Hippocampal formation (tissue), 2 donors: ENCODE data around the gene AACS.

Experiments
- DNase-seq, 2 donors: peaks; one replicate each; lab custom pipeline; 2025; lab: John Stamatoyannopoulos, UW

Gene AACS

DNA sequence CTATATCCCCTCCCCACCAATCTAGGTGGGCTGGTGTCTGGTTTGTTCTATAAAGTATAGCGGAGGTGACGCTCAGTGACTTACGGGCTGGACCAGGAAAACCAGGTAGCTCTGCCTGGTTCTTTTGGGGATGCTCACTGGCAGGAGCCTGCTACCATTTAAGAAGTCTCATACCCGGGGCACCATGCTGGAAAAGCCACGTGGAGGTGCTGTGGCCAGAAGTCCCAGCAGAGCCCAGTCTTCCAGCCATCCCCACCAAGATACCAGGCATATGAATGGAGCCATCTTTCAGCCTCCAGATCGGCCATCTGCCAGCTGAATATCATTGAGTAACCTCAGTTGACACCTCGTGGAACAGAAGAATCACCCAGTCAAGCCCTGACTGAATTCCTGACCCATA is 87.2 kb downstream of the AACS start:
- DNase-seq = no peak

GRCh38 chr12:125155366-125155765 is 90.1 kb downstream of the AACS start:
- DNase-seq = no peak

- no peak for DNase-seq
Measured at GRCh38 chr12:125157177-125157576, 91.9 kb downstream of the AACS start.

GRCh38 chr12:125159702-125160101 is 94.5 kb downstream of the AACS start:
- DNase-seq = no peak

GRCh38 chr12:125160281-125160955 is 95.2 kb downstream of the AACS start:
- no peak for DNase-seq

DNA sequence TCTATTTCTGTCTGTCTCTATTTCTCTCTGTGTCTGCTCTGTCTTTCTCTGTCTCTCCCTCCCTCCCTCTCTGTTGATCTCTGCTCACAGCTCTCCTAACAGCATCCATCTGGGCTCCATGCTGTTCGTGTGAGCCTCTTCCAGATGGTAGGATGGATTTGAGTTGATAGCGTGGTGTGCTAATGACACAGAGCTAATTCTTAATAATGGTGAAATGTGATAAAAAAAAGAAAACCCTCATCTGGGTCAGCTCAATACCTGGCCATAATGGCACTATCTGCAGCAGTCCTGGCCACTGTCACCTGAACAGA is 96.4 kb downstream of the AACS start:
- DNase-seq = no peak

DNA sequence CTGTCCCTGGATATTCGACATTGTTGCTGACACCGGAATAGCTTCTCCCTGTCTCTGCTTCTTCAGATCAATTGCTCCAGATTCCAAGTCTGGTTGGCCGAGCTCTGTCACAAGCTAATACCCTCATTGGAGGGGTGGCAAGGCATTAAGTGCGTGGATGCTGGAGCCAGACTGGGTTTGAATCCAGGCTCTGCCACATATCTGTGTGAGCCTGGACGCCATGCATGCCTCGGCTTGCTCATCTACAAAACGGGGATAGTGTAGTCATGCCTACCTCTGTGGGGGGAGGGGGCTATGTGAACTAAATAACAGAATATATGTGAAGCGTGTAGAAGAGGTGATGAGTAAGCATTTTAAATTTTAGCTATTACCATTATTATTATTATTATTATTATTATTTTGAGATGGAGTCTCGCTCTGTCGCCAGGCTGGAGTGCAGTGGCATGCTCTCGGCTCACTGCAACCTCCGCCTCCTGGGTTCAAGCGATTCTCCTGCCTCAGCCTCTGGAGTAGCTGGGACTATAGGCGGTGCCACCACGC is 97.3 kb downstream of the AACS start:
- no peak for DNase-seq

- DNase-seq = no peak
Measured at GRCh38 chr12:125163148-125163547, 97.9 kb downstream of the AACS start.

DNA sequence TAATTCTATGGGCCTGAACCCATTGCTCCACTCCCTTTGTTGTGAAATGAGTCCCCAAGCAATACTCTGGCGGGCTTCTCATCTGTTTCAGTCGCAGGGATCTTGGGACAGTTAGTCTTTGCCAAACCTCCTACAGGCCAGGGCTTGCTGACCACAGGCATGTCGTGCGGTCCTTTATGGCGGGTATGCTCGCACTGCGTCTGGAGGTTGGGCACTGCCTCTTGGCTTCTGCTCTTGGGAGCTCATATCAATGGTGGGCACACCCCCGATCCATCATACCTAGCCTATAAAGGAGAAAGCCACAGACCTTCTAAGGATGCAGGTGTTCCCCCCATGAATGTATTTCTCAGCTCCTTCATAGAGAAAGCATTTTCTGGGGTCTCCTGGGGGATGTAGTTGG is 99.3 kb downstream of the AACS start:
- DNase-seq = no peak

- DNase-seq = no peak
Measured at GRCh38 chr12:125166041-125166440, 100.8 kb downstream of the AACS start.

GRCh38 chr12:125167658-125168057 is 102.4 kb downstream of the AACS start:
- no peak for DNase-seq

DNA sequence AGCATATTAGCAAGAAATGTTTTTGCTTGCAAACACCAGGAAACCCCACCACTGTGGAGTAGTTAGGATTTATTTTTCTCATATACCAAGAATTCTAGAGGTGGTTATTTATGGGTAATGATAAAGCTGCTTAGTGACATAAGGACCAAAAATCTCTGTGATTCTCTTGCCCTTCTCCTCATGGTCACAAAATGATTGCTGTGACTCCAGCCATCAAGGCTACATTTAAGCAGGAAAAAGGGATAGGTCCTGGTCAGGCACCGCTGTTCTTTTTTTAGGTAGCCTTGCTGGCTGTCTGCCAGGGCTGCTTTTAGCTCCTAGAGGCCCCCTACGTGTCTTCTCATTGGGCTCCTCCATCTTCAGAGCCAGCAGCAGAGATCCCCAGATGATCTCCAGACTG is 104.2 kb downstream of the AACS start:
- no peak for DNase-seq

GRCh38 chr12:125169870-125170269 is 104.6 kb downstream of the AACS start:
- no peak for DNase-seq

GRCh38 chr12:125171267-125171666 is 106.0 kb downstream of the AACS start:
- DNase-seq = no peak

DNA sequence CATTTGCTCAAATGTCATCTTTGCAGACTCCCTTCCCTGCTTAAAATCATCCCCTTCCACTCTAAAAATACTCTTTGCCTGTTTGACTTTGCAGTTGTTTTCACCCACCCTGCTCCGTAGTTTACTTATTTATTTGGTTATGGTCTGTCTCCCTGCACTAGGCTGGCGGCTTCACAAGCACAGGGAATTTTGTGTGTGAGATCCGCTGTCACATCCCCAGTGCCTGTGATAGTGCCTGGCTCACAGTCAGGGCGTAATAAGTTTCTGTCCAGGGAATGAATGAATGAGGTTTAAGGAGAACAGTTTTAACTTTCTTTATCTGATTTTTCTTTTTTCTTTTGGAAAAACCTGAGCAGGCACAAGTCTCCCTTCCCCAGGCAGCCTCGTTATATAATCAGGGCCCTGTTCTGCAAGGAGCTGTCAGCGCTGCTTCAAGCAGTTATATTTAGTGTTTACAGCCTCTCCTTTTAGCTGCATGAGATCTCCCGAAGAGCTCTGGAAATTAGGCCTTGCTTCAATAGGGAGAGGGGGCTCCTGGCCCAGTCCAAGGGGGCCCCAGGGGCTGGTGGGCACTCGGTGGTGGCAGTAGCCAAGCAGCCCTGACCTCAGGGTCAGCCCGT is 107.1 kb downstream of the AACS start:
- DNase-seq = no peak

GRCh38 chr12:125175576-125175975 is 110.3 kb downstream of the AACS start:
- DNase-seq = no peak

- DNase-seq = no peak
Measured at GRCh38 chr12:125178222-125178621, 113.0 kb downstream of the AACS start.

GRCh38 chr12:125180144-125180543 is 114.9 kb downstream of the AACS start:
- DNase-seq = no peak

DNA sequence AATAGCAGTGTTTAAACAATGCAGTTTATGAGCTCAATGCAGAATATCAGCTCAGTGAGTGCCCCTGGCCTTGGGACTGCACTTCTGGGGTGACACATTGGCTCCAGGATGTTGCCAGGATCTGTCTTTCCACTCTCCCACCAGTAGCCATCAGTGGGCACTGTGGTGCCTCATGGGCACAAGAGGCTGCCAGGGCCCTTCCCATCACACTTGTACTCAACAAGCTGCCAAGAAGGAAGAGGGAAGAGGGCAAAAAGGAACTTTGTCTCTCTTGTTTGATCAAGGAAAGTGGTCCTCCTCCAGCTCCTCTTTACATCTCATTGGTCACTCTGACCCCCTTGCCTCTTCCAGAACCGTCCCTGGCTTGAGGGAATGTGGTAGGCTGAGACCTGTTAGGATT is 115.9 kb downstream of the AACS start:
- DNase-seq = no peak

DNA sequence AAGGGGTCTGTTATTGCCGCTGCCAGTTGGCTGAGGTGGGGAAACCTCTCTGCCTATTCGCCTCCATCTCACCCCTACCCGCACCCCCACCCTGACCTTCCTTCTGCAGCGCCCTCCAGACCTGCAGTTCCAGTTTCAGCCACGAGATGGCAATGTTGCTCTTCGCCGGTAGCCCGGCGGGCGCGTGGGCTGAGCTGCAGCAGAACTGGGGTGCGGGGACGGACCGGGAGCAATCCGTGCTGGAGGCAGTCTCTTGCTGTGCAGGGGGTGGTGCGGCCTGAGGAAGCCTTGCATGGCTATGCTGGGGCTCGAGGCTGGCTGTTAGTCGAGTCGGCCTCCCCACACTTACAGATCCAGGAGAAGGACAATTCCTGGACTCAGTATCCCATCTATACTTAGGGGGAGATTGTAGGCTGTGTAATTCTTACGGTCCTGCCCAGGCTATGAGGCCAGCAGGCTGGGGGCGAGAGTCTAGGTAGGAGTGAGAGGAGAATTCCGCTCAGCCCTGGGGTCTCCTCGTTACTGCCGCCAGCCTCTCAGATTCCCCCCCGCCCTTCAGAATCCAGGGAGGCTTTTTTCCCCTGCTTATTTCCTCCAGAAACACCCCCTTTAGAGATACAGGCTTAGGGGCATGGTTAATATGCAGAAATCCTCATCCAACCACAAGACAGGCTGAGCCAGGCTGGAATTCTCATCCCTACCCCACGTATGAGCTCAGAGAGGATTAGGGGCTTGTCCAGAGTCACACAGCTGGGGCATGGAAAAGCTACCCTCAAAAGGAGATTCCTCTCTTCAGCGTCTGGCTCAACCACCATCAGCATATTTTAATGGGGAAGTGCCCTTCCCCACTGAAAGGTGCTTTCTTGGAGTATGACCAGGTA is 118.2 kb downstream of the AACS start:
- DNase-seq = peak; percentile 74 to 81

DNA sequence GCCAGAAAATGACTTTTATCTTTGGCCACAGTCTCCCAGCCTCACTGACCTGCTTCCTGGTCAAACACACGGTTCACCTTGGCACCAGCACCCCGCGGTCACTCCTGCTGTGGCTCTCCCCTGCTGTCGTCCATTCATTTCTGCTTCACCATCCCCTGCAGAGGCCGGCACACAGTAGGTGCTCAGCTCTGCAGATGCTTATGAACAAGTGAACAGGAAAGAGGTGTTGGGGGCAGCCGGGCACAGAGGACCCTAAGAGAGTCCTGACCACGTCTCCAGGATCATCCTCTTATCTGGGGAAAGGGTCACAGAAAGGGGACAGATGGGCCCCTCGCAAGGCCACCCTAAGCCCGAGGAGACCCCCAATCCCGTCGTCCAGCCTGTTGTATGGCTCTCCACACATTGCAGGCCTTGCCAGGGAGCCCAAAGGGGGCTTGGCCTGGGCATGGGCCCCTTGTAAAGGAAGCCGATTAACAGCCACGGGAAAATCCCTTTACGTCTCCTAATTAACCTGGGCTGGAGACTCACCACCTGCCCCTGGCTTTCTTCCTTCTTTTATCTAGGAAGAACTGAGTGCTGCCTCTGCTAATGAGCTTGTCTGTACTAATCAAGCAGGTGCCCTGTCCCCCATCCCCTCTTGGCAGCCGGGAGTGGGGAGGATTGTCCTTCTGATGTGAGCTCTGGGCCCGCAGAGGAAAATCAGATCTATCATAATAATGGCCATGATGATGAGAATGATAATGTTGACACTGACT is 119.2 kb downstream of the AACS start:
- DNase-seq = no peak

GRCh38 chr12:125185311-125185739 is 120.1 kb downstream of the AACS start:
- no peak for DNase-seq
